WTC11 (cell line): ENCODE results near the gene HDLBP.

Experiments used
- CREB1 ChIP-seq: sonication (generic); formaldehyde crosslinking; IDR thresholded peaks from 2 replicates; pipeline ENCODE4 v1.8.0; 2023; ENCODE audit warnings: mild to moderate bottlenecking, missing genetic modification reagents
- MXD4 ChIP-seq: fragments of 250-450 bp; sonication (Bioruptor Pico); IDR thresholded peaks from 2 replicates; pipeline ENCODE4 v1.8.0; 2021; ENCODE audit warnings: mild to moderate bottlenecking, moderate library complexity, borderline replicate concordance
- ZNF138 ChIP-seq: sonication (generic); formaldehyde crosslinking; conservative IDR thresholded peaks from 2 replicates; pipeline ENCODE4 v1.8.1; 2022; ENCODE audit warnings: mild to moderate bottlenecking, moderate library complexity, missing genetic modification reagents
- TF ChIP-seq, protein P1 (sequence below): sonication (generic); formaldehyde crosslinking; IDR thresholded peaks from 2 replicates; pipeline ENCODE4 v1.8.0; 2022; ENCODE audit warnings: mild to moderate bottlenecking, missing genetic modification reagents
- TF ChIP-seq, protein P2 (sequence below): fragments of 200-600 bp; IDR thresholded peaks from 2 replicates; pipeline ENCODE4 v1.8.0; 2022; ENCODE audit warnings: antibody characterized with exemption
- TF ChIP-seq, protein P3 (sequence below): sonication (generic); formaldehyde crosslinking; IDR thresholded peaks from 2 replicates; pipeline ENCODE4 v1.8.1; 2023; ENCODE audit warnings: mild to moderate bottlenecking, missing genetic modification reagents, moderate library complexity

DNA sequence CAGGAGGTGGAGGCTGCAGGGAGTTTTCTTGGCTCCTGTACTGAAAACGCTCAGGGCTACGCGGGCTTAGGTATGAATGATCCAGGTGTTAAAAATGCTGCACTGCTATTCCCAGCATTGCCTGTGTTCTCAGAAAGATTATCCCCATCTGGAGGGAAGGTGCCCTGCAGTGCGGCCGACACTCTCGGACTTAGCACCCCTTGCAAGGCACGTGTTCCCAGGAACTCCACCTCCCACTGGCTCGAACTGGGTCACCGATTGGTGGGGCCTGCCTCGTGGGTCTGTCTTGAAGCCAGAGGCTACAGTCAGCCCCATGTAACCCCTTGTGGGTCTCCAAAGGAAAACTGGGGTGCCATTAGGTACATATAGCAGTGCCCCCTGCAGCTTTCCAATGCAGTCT is 101.3 kb downstream of the HDLBP start:
- TF ChIP-seq CREB1 (CRISPR knock-in tag) (no peak), ZNF138 (no peak), MXD4 (no peak)
- TF ChIP-seq, protein P1, sequence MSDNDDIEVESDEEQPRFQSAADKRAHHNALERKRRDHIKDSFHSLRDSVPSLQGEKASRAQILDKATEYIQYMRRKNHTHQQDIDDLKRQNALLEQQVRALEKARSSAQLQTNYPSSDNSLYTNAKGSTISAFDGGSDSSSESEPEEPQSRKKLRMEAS (CRISPR knock-in tag): no peak
- TF ChIP-seq, protein P2, sequence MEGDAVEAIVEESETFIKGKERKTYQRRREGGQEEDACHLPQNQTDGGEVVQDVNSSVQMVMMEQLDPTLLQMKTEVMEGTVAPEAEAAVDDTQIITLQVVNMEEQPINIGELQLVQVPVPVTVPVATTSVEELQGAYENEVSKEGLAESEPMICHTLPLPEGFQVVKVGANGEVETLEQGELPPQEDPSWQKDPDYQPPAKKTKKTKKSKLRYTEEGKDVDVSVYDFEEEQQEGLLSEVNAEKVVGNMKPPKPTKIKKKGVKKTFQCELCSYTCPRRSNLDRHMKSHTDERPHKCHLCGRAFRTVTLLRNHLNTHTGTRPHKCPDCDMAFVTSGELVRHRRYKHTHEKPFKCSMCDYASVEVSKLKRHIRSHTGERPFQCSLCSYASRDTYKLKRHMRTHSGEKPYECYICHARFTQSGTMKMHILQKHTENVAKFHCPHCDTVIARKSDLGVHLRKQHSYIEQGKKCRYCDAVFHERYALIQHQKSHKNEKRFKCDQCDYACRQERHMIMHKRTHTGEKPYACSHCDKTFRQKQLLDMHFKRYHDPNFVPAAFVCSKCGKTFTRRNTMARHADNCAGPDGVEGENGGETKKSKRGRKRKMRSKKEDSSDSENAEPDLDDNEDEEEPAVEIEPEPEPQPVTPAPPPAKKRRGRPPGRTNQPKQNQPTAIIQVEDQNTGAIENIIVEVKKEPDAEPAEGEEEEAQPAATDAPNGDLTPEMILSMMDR: no peak
- TF ChIP-seq, protein P3, sequence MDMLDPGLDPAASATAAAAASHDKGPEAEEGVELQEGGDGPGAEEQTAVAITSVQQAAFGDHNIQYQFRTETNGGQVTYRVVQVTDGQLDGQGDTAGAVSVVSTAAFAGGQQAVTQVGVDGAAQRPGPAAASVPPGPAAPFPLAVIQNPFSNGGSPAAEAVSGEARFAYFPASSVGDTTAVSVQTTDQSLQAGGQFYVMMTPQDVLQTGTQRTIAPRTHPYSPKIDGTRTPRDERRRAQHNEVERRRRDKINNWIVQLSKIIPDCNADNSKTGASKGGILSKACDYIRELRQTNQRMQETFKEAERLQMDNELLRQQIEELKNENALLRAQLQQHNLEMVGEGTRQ (CRISPR knock-in tag): no peak
